ENCODE results near the gene ANKRD9.

The ANKRD9 gene

GRCh38 chr14:102524451-102525218 lies 15.1 kb upstream of the ANKRD9 start:
- ATAC-seq: peak; percentile 99
- TF ChIP-seq ISL1 (CRISPR knock-in tag; IDR thresholded peaks at IDR 0.05) (no peak), TSHZ2 (CRISPR knock-in tag; IDR thresholded peaks at IDR 0.05) (no peak), ARNTL (CRISPR knock-in tag; IDR thresholded peaks at IDR 0.05; ENCODE audit: borderline replicate concordance, low read depth) (no peak), ZFP30 (CRISPR knock-in tag; IDR thresholded peaks at IDR 0.05) (no peak), SNAI2 (CRISPR knock-in tag; IDR thresholded peaks at IDR 0.05) (no peak), CSDC2 (CRISPR knock-in tag; IDR thresholded peaks at IDR 0.05) (no peak), ZFP3 (CRISPR knock-in tag; IDR thresholded peaks at IDR 0.05) (no peak), ESRRG (CRISPR knock-in tag; IDR thresholded peaks at IDR 0.05) (no peak), ZNF565 (CRISPR knock-in tag; conservative IDR thresholded peaks at IDR 0.05; ENCODE audit: low read depth) (no peak), ZC3H10 (CRISPR knock-in tag; IDR thresholded peaks at IDR 0.05) (no peak), POU6F1 (CRISPR knock-in tag; IDR thresholded peaks at IDR 0.05; ENCODE audit: borderline replicate concordance, low read depth) (no peak), ZNF70 (CRISPR knock-in tag; IDR thresholded peaks at IDR 0.05) (no peak), PPARA (CRISPR knock-in tag; IDR thresholded peaks at IDR 0.05; ENCODE audit: borderline replicate concordance) (no peak), CREB5 (CRISPR knock-in tag; IDR thresholded peaks at IDR 0.05; ENCODE audit: low read depth) (no peak), TOX (CRISPR knock-in tag; IDR thresholded peaks at IDR 0.05; ENCODE audit: borderline replicate concordance) (no peak), RARB (CRISPR knock-in tag; IDR thresholded peaks at IDR 0.05) (no peak)
- TF ChIP-seq, protein P1, sequence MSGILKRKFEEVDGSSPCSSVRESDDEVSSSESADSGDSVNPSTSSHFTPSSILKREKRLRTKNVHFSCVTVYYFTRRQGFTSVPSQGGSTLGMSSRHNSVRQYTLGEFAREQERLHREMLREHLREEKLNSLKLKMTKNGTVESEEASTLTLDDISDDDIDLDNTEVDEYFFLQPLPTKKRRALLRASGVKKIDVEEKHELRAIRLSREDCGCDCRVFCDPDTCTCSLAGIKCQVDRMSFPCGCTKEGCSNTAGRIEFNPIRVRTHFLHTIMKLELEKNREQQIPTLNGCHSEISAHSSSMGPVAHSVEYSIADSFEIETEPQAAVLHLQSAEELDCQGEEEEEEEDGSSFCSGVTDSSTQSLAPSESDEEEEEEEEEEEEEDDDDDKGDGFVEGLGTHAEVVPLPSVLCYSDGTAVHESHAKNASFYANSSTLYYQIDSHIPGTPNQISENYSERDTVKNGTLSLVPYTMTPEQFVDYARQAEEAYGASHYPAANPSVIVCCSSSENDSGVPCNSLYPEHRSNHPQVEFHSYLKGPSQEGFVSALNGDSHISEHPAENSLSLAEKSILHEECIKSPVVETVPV (CRISPR knock-in tag; IDR thresholded peaks at IDR 0.05): no peak

- TF ChIP-seq CREB5 (CRISPR knock-in tag; IDR thresholded peaks at IDR 0.05; ENCODE audit: low read depth) (no peak), BACH2 (CRISPR knock-in tag; IDR thresholded peaks at IDR 0.05; ENCODE audit: borderline replicate concordance) (no peak), CSDC2 (CRISPR knock-in tag; IDR thresholded peaks at IDR 0.05) (no peak), ZC3H10 (CRISPR knock-in tag; IDR thresholded peaks at IDR 0.05) (no peak), ZNF565 (CRISPR knock-in tag; conservative IDR thresholded peaks at IDR 0.05; ENCODE audit: low read depth) (no peak), TSHZ2 (CRISPR knock-in tag; IDR thresholded peaks at IDR 0.05) (no peak), OSR1 (CRISPR knock-in tag; IDR thresholded peaks at IDR 0.05) (no peak), ZNF70 (CRISPR knock-in tag; IDR thresholded peaks at IDR 0.05) (no peak), ESRRG (CRISPR knock-in tag; IDR thresholded peaks at IDR 0.05) (no peak), PPARA (CRISPR knock-in tag; IDR thresholded peaks at IDR 0.05; ENCODE audit: borderline replicate concordance) (no peak), TCF4 (CRISPR knock-in tag; IDR thresholded peaks at IDR 0.05; ENCODE audit: borderline replicate concordance) (no peak)
- TF ChIP-seq, protein P2, sequence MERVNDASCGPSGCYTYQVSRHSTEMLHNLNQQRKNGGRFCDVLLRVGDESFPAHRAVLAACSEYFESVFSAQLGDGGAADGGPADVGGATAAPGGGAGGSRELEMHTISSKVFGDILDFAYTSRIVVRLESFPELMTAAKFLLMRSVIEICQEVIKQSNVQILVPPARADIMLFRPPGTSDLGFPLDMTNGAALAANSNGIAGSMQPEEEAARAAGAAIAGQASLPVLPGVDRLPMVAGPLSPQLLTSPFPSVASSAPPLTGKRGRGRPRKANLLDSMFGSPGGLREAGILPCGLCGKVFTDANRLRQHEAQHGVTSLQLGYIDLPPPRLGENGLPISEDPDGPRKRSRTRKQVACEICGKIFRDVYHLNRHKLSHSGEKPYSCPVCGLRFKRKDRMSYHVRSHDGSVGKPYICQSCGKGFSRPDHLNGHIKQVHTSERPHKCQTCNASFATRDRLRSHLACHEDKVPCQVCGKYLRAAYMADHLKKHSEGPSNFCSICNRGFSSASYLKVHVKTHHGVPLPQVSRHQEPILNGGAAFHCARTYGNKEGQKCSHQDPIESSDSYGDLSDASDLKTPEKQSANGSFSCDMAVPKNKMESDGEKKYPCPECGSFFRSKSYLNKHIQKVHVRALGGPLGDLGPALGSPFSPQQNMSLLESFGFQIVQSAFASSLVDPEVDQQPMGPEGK (CRISPR knock-in tag; IDR thresholded peaks at IDR 0.05; ENCODE audit: borderline replicate concordance): no peak
- ATAC-seq: no peak
Measured at GRCh38 chr14:102523569-102524450, 14.2 kb upstream of the ANKRD9 start.
